CD4-positive, CD25-positive, alpha-beta regulatory T cell (primary cell): ENCODE measurements around the gene ANLN. TPM values are rescaled to one million over a fixed set of nuclear protein-coding genes. Genes with fewer than 3 reads are reported as not detected.

Experiments used
- ATAC-seq, 2 donors: fragments of 150-1000 bp; cut with Tn5 transposase; one replicate each; pipeline ENCODE4 v1.10.0; 2021; ENCODE audit warnings: low read depth in 2 of 2, moderate number of reproducible peaks in 2 of 2, moderate library complexity in 1 of 2
- DNase-seq, 3 donors: peaks; one replicate each; pipeline versions ENCODE4 v3.0.0 to v3.0.0-alpha.2; 2012 to 2022; ENCODE audit warnings: mixed read lengths in 1 of 3
- H3K27ac ChIP-seq: one replicate; pipeline ENCODE4 v1.7.0; 2013; ENCODE audit warnings: mild to moderate bottlenecking, low read length; ENCODE audit not compliant: insufficient read depth, poor library complexity, severe bottlenecking
- H3K27me3 ChIP-seq: one replicate; pipeline ENCODE4 v1.7.0; 2013; ENCODE audit warnings: low read length; ENCODE audit not compliant: control insufficient read depth, insufficient read depth
- H3K36me3 ChIP-seq: one replicate; pipeline ENCODE4 v1.7.0; 2013; ENCODE audit warnings: mild to moderate bottlenecking, low read length, moderate library complexity; ENCODE audit not compliant: control insufficient read depth, insufficient read depth
- H3K4me1 ChIP-seq: 2 replicates; pipeline ENCODE4 v1.7.0; 2013; ENCODE audit warnings: mild to moderate bottlenecking, low read length; ENCODE audit not compliant: insufficient read depth, control insufficient read depth, poor library complexity, severe bottlenecking
- H3K4me3 ChIP-seq: one replicate; pipeline ENCODE4 v1.7.0; 2013; ENCODE audit warnings: low read depth, mild to moderate bottlenecking, low read length, moderate library complexity
- H3K9me3 ChIP-seq, 2 experiments: 1 replicate in 1 of 2; 2 replicates in 1 of 2; pipeline ENCODE4 v1.7.0; 2013; ENCODE audit warnings: low read length in 2 of 2, mild to moderate bottlenecking in 1 of 2, moderate library complexity in 1 of 2; ENCODE audit not compliant: control insufficient read depth in 2 of 2
- H3K27ac Mint-ChIP-seq, 3 donors: one replicate each; pipeline ENCODE4 v1.8.0; 2020 to 2022; ENCODE audit warnings: mild to moderate bottlenecking in 3 of 3, mixed read lengths in 3 of 3, moderate library complexity in 2 of 3
- H3K27me3 Mint-ChIP-seq: one replicate; pipeline ENCODE4 v1.8.0; 2022; ENCODE audit warnings: mild to moderate bottlenecking, mixed read lengths
- H3K36me3 Mint-ChIP-seq: one replicate; pipeline ENCODE4 v1.8.0; 2020; ENCODE audit warnings: mixed read lengths
- H3K4me1 Mint-ChIP-seq, 4 donors: one replicate each; pipeline ENCODE4 v1.8.0; 2020 to 2022; ENCODE audit warnings: mixed read lengths in 4 of 4, mild to moderate bottlenecking in 1 of 4
- H3K4me3 Mint-ChIP-seq, 4 donors: one replicate each; pipeline ENCODE4 v1.8.0; 2020 to 2022; ENCODE audit warnings: mild to moderate bottlenecking in 4 of 4, mixed read lengths in 4 of 4, moderate library complexity in 3 of 4
- H3K9me3 Mint-ChIP-seq, 7 donors: one replicate each; pipeline ENCODE4 v1.8.0; 2020 to 2022; ENCODE audit warnings: mixed read lengths in 7 of 7, mild to moderate bottlenecking in 3 of 7, moderate library complexity in 2 of 7
- polyA plus RNA-seq, 4 donors: library from polyadenylated mRNA; unstranded; fragments of 300-500 nt; fragmentation: Illumina TruSeq; gene quantifications; one replicate each; pipeline ENCODE4 v1.2.3, GENCODE V29; 2021
- total RNA-seq: library from RNA; stranded (reverse); gene quantifications from one replicate; pipeline ENCODE4 v1.2.3, GENCODE V29; 2022

ANLN gene
- total RNA-seq (2.8 TPM), polyA plus RNA-seq (under 1 TPM in 3 of 4 donors, not detected in 1; 0.27 to 0.53 (median 0.49) TPM)

- Histone ChIP-seq H3K9me3 (no peaks in the 10 kb centered on the region), H3K4me1 (peaks cover 28% of the 10 kb centered on the region), H3K27me3 (no peaks in the 10 kb centered on the region), H3K27ac (peak within 1 kb of the TSS; percentile 78), H3K4me3 (peak within 1 kb of the TSS; percentile 93), H3K36me3 (no peaks in the 10 kb centered on the region)
- H3K27me3 Mint-ChIP-seq, result peaks cover 12% of the 10 kb centered on the region
- peaks cover 19 to 34% (median 29%) of the 10 kb centered on the region in 4 donors for H3K4me1 Mint-ChIP-seq
- ATAC-seq (peak; percentile 92), DNase-seq (peak; percentile 81 to 87 (median 82))
- H3K4me3 Mint-ChIP-seq, result peak within 1 kb of the TSS; percentile 86 to 97 (median 88)
- H3K27ac Mint-ChIP-seq, result peak within 1 kb of the TSS; percentile 59 to 86 (median 69)
- no peaks in the 10 kb centered on the region for H3K36me3 Mint-ChIP-seq
- H3K9me3 Mint-ChIP-seq, result no peaks in the 10 kb centered on the region
Measured at GRCh38 chr7:36389371-36390198, at the start of gene ANLN. ANLN (plus strand) TSS chr7:36389862; CDS start chr7:36390027, 165 bp downstream.

GRCh38 chr7:36343548-36343947 is 46.1 kb upstream of the ANLN start:
- Mint-ChIP-seq H3K4me3 (no peak overlapping the region), H3K27me3 (peaks cover 70% of the 10 kb centered on the region), H3K36me3 (no peaks in the 10 kb centered on the region), H3K4me1 (no peaks in the 10 kb centered on the region), H3K9me3 (peaks cover 0 to 3% (median 0%) of the 10 kb centered on the region in 7 donors), H3K27ac (no peak overlapping the region)
- H3K9me3 ChIP-seq, result no peaks in the 10 kb centered on the region
- H3K4me1 ChIP-seq, result no peaks in the 10 kb centered on the region
- ATAC-seq, result no peak
- no peak overlapping the region for H3K27ac ChIP-seq
- H3K4me3 ChIP-seq, result no peak overlapping the region
- no peak for DNase-seq
- H3K36me3 ChIP-seq, result no peaks in the 10 kb centered on the region
- H3K27me3 ChIP-seq, result peaks cover 7% of the 10 kb centered on the region

- H3K36me3 ChIP-seq, result no peaks in the 10 kb centered on the region
- Mint-ChIP-seq H3K27me3 (peaks cover 64% of the 10 kb centered on the region), H3K9me3 (peaks cover 0 to 3% (median 0%) of the 10 kb centered on the region in 7 donors), H3K27ac (no peak overlapping the region), H3K4me3 (no peak overlapping the region), H3K4me1 (no peaks in the 10 kb centered on the region), H3K36me3 (no peaks in the 10 kb centered on the region)
- peaks cover 7% of the 10 kb centered on the region for H3K27me3 ChIP-seq
- no peaks in the 10 kb centered on the region for H3K9me3 ChIP-seq
- no peak overlapping the region for H3K4me3 ChIP-seq
- H3K27ac ChIP-seq, result no peak overlapping the region
- H3K4me1 ChIP-seq, result no peaks in the 10 kb centered on the region
- no peak for DNase-seq
- ATAC-seq, result no peak
Measured at GRCh38 chr7:36344622-36345021, 45.0 kb upstream of the ANLN start.

GRCh38 chr7:36346260-36346831 is 43.3 kb upstream of the ANLN start:
- H3K27me3 Mint-ChIP-seq, result peaks cover 66% of the 10 kb centered on the region
- Histone ChIP-seq H3K27ac (no peak overlapping the region), H3K9me3 (no peaks in the 10 kb centered on the region), H3K27me3 (peaks cover 5% of the 10 kb centered on the region), H3K4me3 (no peak overlapping the region), H3K4me1 (no peaks in the 10 kb centered on the region), H3K36me3 (no peaks in the 10 kb centered on the region)
- DNase-seq (no peak), ATAC-seq (no peak)
- H3K27ac Mint-ChIP-seq, result no peak overlapping the region
- H3K9me3 Mint-ChIP-seq, result peaks cover 0 to 2% (median 0%) of the 10 kb centered on the region in 7 donors
- H3K36me3 Mint-ChIP-seq, result no peaks in the 10 kb centered on the region
- no peak overlapping the region for H3K4me3 Mint-ChIP-seq
- no peaks in the 10 kb centered on the region for H3K4me1 Mint-ChIP-seq

GRCh38 chr7:36348256-36348655 is 41.4 kb upstream of the ANLN start:
- H3K4me3 Mint-ChIP-seq, result no peak overlapping the region
- ATAC-seq, result no peak

GRCh38 chr7:36348771-36349170 is 40.9 kb upstream of the ANLN start:
- H3K4me3 ChIP-seq, result no peak overlapping the region
- Mint-ChIP-seq H3K4me3 (no peak overlapping the region), H3K27me3 (peaks cover 66% of the 10 kb centered on the region), H3K36me3 (no peaks in the 10 kb centered on the region), H3K9me3 (peaks cover 0 to 2% (median 0%) of the 10 kb centered on the region in 7 donors), H3K27ac (no peak overlapping the region), H3K4me1 (no peaks in the 10 kb centered on the region)
- no peaks in the 10 kb centered on the region for H3K36me3 ChIP-seq
- no peaks in the 10 kb centered on the region for H3K4me1 ChIP-seq
- peaks cover 5% of the 10 kb centered on the region for H3K27me3 ChIP-seq
- H3K9me3 ChIP-seq, result no peaks in the 10 kb centered on the region
- no peak overlapping the region for H3K27ac ChIP-seq
- DNase-seq (no peak), ATAC-seq (no peak)

More at GRCh38 chr7:36348256-36348655, 41.4 kb upstream of the ANLN start:
- Mint-ChIP-seq H3K9me3 (peaks cover 0 to 2% (median 0%) of the 10 kb centered on the region in 7 donors), H3K36me3 (no peaks in the 10 kb centered on the region), H3K4me1 (no peaks in the 10 kb centered on the region), H3K27me3 (peaks cover 63% of the 10 kb centered on the region), H3K27ac (no peak overlapping the region)
- Histone ChIP-seq H3K27ac (no peak overlapping the region), H3K36me3 (no peaks in the 10 kb centered on the region), H3K4me1 (no peaks in the 10 kb centered on the region), H3K27me3 (peaks cover 5% of the 10 kb centered on the region), H3K4me3 (no peak overlapping the region), H3K9me3 (no peaks in the 10 kb centered on the region)
- no peak for DNase-seq

GRCh38 chr7:36349626-36350025 is 40.0 kb upstream of the ANLN start:
- no peak for ATAC-seq
- H3K4me1 Mint-ChIP-seq, result no peaks in the 10 kb centered on the region
- Histone ChIP-seq H3K4me1 (no peaks in the 10 kb centered on the region), H3K4me3 (no peak overlapping the region), H3K9me3 (no peaks in the 10 kb centered on the region), H3K36me3 (no peaks in the 10 kb centered on the region), H3K27me3 (peaks cover 5% of the 10 kb centered on the region), H3K27ac (no peak overlapping the region)
- no peak for DNase-seq
- no peaks in the 10 kb centered on the region for H3K36me3 Mint-ChIP-seq
- no peak overlapping the region for H3K27ac Mint-ChIP-seq
- peaks cover 0 to 2% (median 0%) of the 10 kb centered on the region in 7 donors for H3K9me3 Mint-ChIP-seq
- peaks cover 74% of the 10 kb centered on the region for H3K27me3 Mint-ChIP-seq
- H3K4me3 Mint-ChIP-seq, result no peak overlapping the region
